H1 (cell line): ENCODE measurements around the gene ENKD1. TPM values are rescaled to one million over a fixed set of nuclear protein-coding genes. Genes with fewer than 3 reads are reported as not detected.

Experiments
- CTCF ChIA-PET: fragments of 300-600 bp; sonication (Branson Sonifier 250); formaldehyde crosslinking; loops from one replicate; lab custom pipeline; 2021; ENCODE audit not compliant: partially characterized antibody; lab: Charles Lee
- POLR2A ChIA-PET: fragments of 300-600 bp; sonication (Branson Sonifier 250); formaldehyde crosslinking; loops from one replicate; lab custom pipeline; 2021; ENCODE audit warnings: inconsistent platforms; ENCODE audit not compliant: partially characterized antibody; lab: Charles Lee
- DNase-seq, 2 experiments: peaks; one replicate each; pipeline versions ENCODE4 v3.0.0 to v3.0.0-alpha.2; 2010 to 2022; ENCODE audit warnings: low spot score in 2 of 2, low read depth in 1 of 2, mixed read lengths in 1 of 2
- FAIRE-seq: peaks from 2 replicates; lab custom pipeline; 2011; peaks lifted over from hg19 to GRCh38; lab: Jason Lieb, UNC
- H2AFZ ChIP-seq: 2 replicates; pipeline ENCODE4 v1.8.1; 2012; ENCODE audit warnings: low read length, inconsistent platforms
- H2AK5ac ChIP-seq: 2 replicates; pipeline ENCODE4 v1.6.1; 2013; ENCODE audit warnings: low read depth, low read length
- H2BK120ac ChIP-seq: replicated peaks from 2 replicates; pipeline ENCODE3; 2013; ENCODE audit warnings: low read depth, low read length, inconsistent platforms
- H2BK12ac ChIP-seq: 2 replicates; pipeline ENCODE4 v1.6.1; 2013; ENCODE audit warnings: low read depth, low read length
- H2BK15ac ChIP-seq: 2 replicates; pipeline ENCODE4 v1.6.1; 2013; ENCODE audit warnings: low read length
- H2BK20ac ChIP-seq: 2 replicates; pipeline ENCODE4 v1.6.1; 2013; ENCODE audit warnings: low read length
- H2BK5ac ChIP-seq: 2 replicates; pipeline ENCODE4 v1.6.1; 2013; ENCODE audit warnings: low read depth, low read length
- H3K14ac ChIP-seq: 2 replicates; pipeline ENCODE4 v1.6.1; 2013; ENCODE audit warnings: inconsistent platforms; ENCODE audit not compliant: insufficient read length
- H3K18ac ChIP-seq: 2 replicates; pipeline ENCODE4 v1.6.1; 2013; ENCODE audit warnings: low read length; ENCODE audit errors: extremely low read depth
- H3K23ac ChIP-seq: 2 replicates; pipeline ENCODE4 v1.6.1; 2013; ENCODE audit warnings: inconsistent platforms; ENCODE audit not compliant: insufficient read length
- H3K23me2 ChIP-seq: 2 replicates; pipeline ENCODE4 v1.6.1; 2013; ENCODE audit warnings: low read depth, low read length
- H3K27ac ChIP-seq: 2 replicates; pipeline ENCODE4 v1.6.1; 2011; ENCODE audit warnings: low read depth, low read length, inconsistent platforms
- H3K27me3 ChIP-seq, 4 experiments: replicated peaks in 1 of 4; 1 replicate in 1 of 4; 2 replicates in 3 of 4; pipeline versions ENCODE4 v1.6.1 to v1.8.1; 2011 to 2013; ENCODE audit warnings: low read length in 3 of 4, mild to moderate bottlenecking in 3 of 4, inconsistent platforms in 2 of 4, mixed read lengths in 2 of 4, moderate library complexity in 1 of 4; ENCODE audit not compliant: control insufficient read depth in 3 of 4, insufficient read depth in 3 of 4; ENCODE audit errors: extremely low read depth in 1 of 4
- H3K36me3 ChIP-seq, 4 experiments: 2 replicates each; pipeline versions ENCODE4 v1.6.1 to v1.8.1; 2011 to 2013; ENCODE audit warnings: mild to moderate bottlenecking in 4 of 4, low read length in 3 of 4, moderate library complexity in 2 of 4, control low read depth in 1 of 4, inconsistent platforms in 1 of 4; ENCODE audit not compliant: insufficient read depth in 4 of 4, control insufficient read depth in 2 of 4
- H3K4ac ChIP-seq: replicated peaks from 2 replicates; pipeline ENCODE3; 2013; ENCODE audit warnings: low read length, low read depth, mixed read lengths, inconsistent platforms; ENCODE audit not compliant: insufficient read length
- H3K4me1 ChIP-seq, 4 experiments: replicated peaks in 1 of 4; 1 replicate in 1 of 4; 2 replicates in 3 of 4; pipeline versions ENCODE4 v1.6.1 to v1.8.1; 2011 to 2013; ENCODE audit warnings: low read length in 3 of 4, inconsistent platforms in 2 of 4, mixed read lengths in 1 of 4; ENCODE audit not compliant: insufficient read depth in 4 of 4, control insufficient read depth in 3 of 4
- H3K4me2 ChIP-seq, 2 experiments: 2 replicates each; pipeline versions ENCODE4 v1.6.1 to v1.8.1; 2011 to 2013; ENCODE audit warnings: low read depth in 2 of 2, low read length in 2 of 2, control low read depth in 1 of 2, inconsistent platforms in 1 of 2, mild to moderate bottlenecking in 1 of 2; ENCODE audit not compliant: insufficient read depth in 1 of 2
- H3K4me3 ChIP-seq, 4 experiments: fragments of 200-600, 300-600 bp in 1 of 4; sonication (generic), shearing (Covaris generic), sonication (Bioruptor Twin) in 1 of 4; 2 replicates each; pipeline versions ENCODE4 v1.5.1 to v1.8.1; 2011 to 2016; ENCODE audit warnings: low read length in 4 of 4, low read depth in 3 of 4, control low read depth in 2 of 4, inconsistent platforms in 2 of 4, mild to moderate bottlenecking in 2 of 4, mixed read lengths in 1 of 4, moderate library complexity in 1 of 4; ENCODE audit not compliant: insufficient read depth in 2 of 4; ENCODE audit errors: extremely low read depth in 1 of 4
- H3K56ac ChIP-seq: replicated peaks from 2 replicates; pipeline ENCODE3; 2013; ENCODE audit warnings: low read depth, mild to moderate bottlenecking, mixed read lengths, low read length, inconsistent platforms; ENCODE audit not compliant: insufficient read length
- H3K79me1 ChIP-seq: 2 replicates; pipeline ENCODE4 v1.6.1; 2013; ENCODE audit warnings: low read depth, low read length, control low read depth
- H3K79me2 ChIP-seq, 2 experiments: 2 replicates each; pipeline versions ENCODE4 v1.6.1 to v1.8.1; 2012 to 2013; ENCODE audit warnings: low read length in 2 of 2, mild to moderate bottlenecking in 2 of 2, inconsistent platforms in 1 of 2; ENCODE audit not compliant: insufficient read depth in 2 of 2, control insufficient read depth in 1 of 2
- H3K9ac ChIP-seq, 4 experiments: replicated peaks in 1 of 4; 1 replicate in 1 of 4; 2 replicates in 3 of 4; pipeline versions ENCODE4 v1.6.1 to v1.8.1; 2011 to 2013; ENCODE audit warnings: low read depth in 3 of 4, low read length in 3 of 4, control low read depth in 2 of 4, mild to moderate bottlenecking in 2 of 4, moderate library complexity in 2 of 4, inconsistent platforms in 1 of 4; ENCODE audit errors: extremely low read depth in 1 of 4
- H3K9me3 ChIP-seq, 2 experiments: 2 replicates each; pipeline versions ENCODE4 v1.6.1 to v1.8.1; 2012 to 2013; ENCODE audit warnings: mild to moderate bottlenecking in 2 of 2, moderate library complexity in 2 of 2, control low read depth in 1 of 2, inconsistent platforms in 1 of 2, low read depth in 1 of 2, low read length in 1 of 2, mixed read lengths in 1 of 2; ENCODE audit not compliant: insufficient read depth in 2 of 2
- H4K20me1 ChIP-seq, 2 experiments: replicated peaks in 1 of 2; 2 replicates each; pipeline versions ENCODE3 to v1.8.1; 2011 to 2013; ENCODE audit warnings: inconsistent platforms in 2 of 2, low read length in 2 of 2, mild to moderate bottlenecking in 1 of 2; ENCODE audit not compliant: insufficient read depth in 2 of 2, control insufficient read depth in 1 of 2
- H4K5ac ChIP-seq: 2 replicates; pipeline ENCODE4 v1.6.1; 2013; ENCODE audit warnings: low read length, low read depth, mixed read lengths, inconsistent platforms; ENCODE audit not compliant: insufficient read length
- H4K8ac ChIP-seq: 2 replicates; pipeline ENCODE4 v1.8.0; 2013; ENCODE audit warnings: mild to moderate bottlenecking, moderate library complexity, low read length, inconsistent platforms; ENCODE audit not compliant: insufficient read depth; ENCODE audit errors: extremely low read depth
- H4K91ac ChIP-seq: replicated peaks from 2 replicates; pipeline ENCODE3; 2013; ENCODE audit warnings: low read length, mixed read lengths, inconsistent platforms; ENCODE audit not compliant: insufficient read length
- CBX8 ChIP-seq: fragments of 300-800, 300-1000 bp; sonication (generic); IDR thresholded peaks from 2 replicates; pipeline ENCODE4 v1.7.1; 2016; ENCODE audit warnings: low read depth, low read length, borderline replicate concordance
- CHD1 ChIP-seq: IDR thresholded peaks from 2 replicates; pipeline ENCODE4 v1.6.1; 2012; ENCODE audit warnings: low read depth, low read length, improper control_type of control experiment
- HDAC2 ChIP-seq, 2 experiments: fragments of 300-600 bp in 1 of 2; sonication (generic) in 1 of 2; IDR thresholded peaks; 2 replicates each; pipeline ENCODE4 v1.6.1; 2011 to 2012; ENCODE audit warnings: low read depth in 2 of 2, low read length in 2 of 2, mild to moderate bottlenecking in 2 of 2, moderate library complexity in 2 of 2, borderline replicate concordance in 1 of 2, inconsistent platforms in 1 of 2
- SIX5 ChIP-seq: IDR thresholded peaks from 2 replicates; pipeline ENCODE4 v1.6.1; 2011; ENCODE audit warnings: mild to moderate bottlenecking, low read depth, low read length
- SRF ChIP-seq: IDR thresholded peaks from 2 replicates; pipeline ENCODE4 v1.6.1; 2011; ENCODE audit warnings: mild to moderate bottlenecking, low read depth, low read length, moderate library complexity
- TAF7 ChIP-seq: optimal IDR thresholded peaks from 2 replicates; pipeline ENCODE3; 2011; ENCODE audit warnings: low read depth, mild to moderate bottlenecking, inconsistent platforms, low read length, moderate library complexity, borderline replicate concordance
- WGBS, 2 experiments: shearing (Covaris generic) in 1 of 2; methylation state at CpG; one replicate each; pipeline versions ENCODE4 v1.1.6 to v1.1.7; 2013 to 2015; ENCODE audit warnings: low lambda C conversion rate in 2 of 2, mixed read lengths in 2 of 2, inconsistent platforms in 1 of 2, low coverage in 1 of 2, missing lambda C conversion rate in 1 of 2; ENCODE audit not compliant: insufficient replicate concordance in 2 of 2, insufficient coverage in 1 of 2, insufficient read length in 1 of 2; ENCODE audit errors: extremely low coverage in 1 of 2, missing lambda C conversion rate in 1 of 2; 5-methylcytosine and 5-hydroxymethylcytosine counted together
- polyA plus RNA-seq, 7 experiments: library from polyadenylated mRNA; depleted of rRNA in 3 of 7; stranded (reverse) in 5 of 7; unstranded in 2 of 7; fragments of >200 nt in 5 of 7; fragments of 200-250 nt in 2 of 7; gene quantifications; 1 replicate in 5 of 7; 2 replicates in 1 of 7; 4 replicates in 1 of 7; pipeline versions ENCODE4 v1.2.1 to v1.2.3, GENCODE V29; 2011 to 2013; ENCODE audit warnings: missing spikeins in 2 of 7, mixed read lengths in 2 of 7
- total RNA-seq: library from RNA; stranded (reverse); fragmentation: NEBNext Ultra II Directional; extraction: Animal tissue kit (Norgen Biotek cat#: 25700); gene quantifications from 2 replicates; pipeline ENCODE4 v1.2.1, GENCODE V29; 2021

The ENKD1 gene
- total and polyA plus RNA-seq, 2 of the 8 experiments (the other 6 are each of a cell fraction or from before 2014, with no cell fraction given): 12.9 to 16.1 TPM

DNA sequence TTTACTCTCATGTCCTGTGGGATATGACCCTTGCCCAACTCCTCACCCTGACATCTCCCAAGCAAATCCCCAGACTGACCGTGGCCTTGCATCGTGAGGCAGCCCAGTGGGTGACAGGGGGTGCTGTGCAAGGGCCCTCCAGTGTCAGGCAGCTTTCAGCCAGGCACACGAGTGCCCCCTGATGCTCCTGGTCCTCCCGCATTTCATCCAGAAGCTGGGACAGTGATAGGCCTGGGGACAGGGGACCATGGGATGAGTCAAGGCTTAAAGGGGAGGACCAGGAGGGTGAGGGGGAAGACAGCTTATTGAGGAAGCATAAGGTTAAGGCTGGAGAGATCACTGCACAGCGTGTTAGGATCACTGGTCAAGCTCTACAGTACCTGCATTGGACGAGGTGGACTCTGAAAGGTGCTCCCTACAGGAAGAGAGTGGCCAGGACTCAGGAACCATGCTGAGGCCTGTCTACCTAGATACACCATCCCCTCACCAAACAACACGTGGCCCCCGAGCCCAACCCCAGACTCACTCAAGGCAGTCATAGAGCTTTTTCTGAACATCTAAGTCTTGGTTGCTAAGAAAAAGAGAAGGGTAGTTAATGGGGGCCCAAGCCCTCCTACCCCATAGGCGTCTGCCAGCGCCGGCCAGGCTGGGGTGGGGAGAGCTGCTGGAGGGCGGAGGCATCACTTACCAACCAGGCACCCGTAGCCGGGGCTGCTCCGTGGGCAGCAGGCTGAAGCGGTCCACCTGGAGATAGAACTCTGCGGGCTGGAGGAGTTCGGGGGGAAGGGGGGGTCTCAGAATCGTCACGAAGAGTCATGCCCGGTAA, 7.5 kb downstream of the ENKD1 start:
- no peaks in the 10 kb centered on the region for H3K79me2 ChIP-seq
- H4K8ac ChIP-seq: no peak overlapping the region; the same call in 1 of the 2 replicates
- H3K4me3 ChIP-seq: peak overlapping the region; percentile 86 to 98 (median 89)
- no peak overlapping the region for H2BK15ac ChIP-seq
- H3K9ac ChIP-seq: peak overlapping the region in 3 of 4 experiments; percentile 58 to 88 (median 71); a peak in 4 of 7 replicates
- H3K9me3 ChIP-seq: no peaks in the 10 kb centered on the region
- FAIRE-seq: no peak
- H3K23ac ChIP-seq: no peak overlapping the region
- H4K20me1 ChIP-seq: peaks cover 5 to 6% of the 10 kb centered on the region in 2 experiments
- H2AFZ ChIP-seq: no peak overlapping the region
- no peak overlapping the region for H3K56ac ChIP-seq
- 48% methylated on average over 21 of the region's 21 CpGs; no CpG with 5 or more reads in 1 of the 2 experiments for WGBS, 2 experiments
- POLR2A ChIA-PET: interaction anchor here (0.5 to 2.8 kb wide), 5 partner anchors 95 to 209 kb away, joined by 3 to 12 read pairs (median 3); partner anchors contain the start of gene CTCF
- no peak overlapping the region for H2BK20ac ChIP-seq
- H2BK12ac ChIP-seq: no peak overlapping the region
- peaks cover 0 to 5% (median 4%) of the 10 kb centered on the region in 4 experiments; a peak in 3 of 7 replicates for H3K27me3 ChIP-seq
- no peak overlapping the region for H3K14ac ChIP-seq
- H3K4me1 ChIP-seq: peaks cover 0 to 18% (median 11%) of the 10 kb centered on the region in 4 experiments; a peak in 5 of 7 replicates
- CTCF ChIA-PET: interaction anchor here (0.6 to 13.7 kb wide), 8 partner anchors 9 to 145 kb away, joined by 3 to 202 read pairs (median 10); partner anchors contain the start of genes CARMIL2 and RIPOR1
- no peak for TF ChIP-seq HDAC2 (IDR thresholded peaks at IDR 0.05; ENCODE audit: borderline replicate concordance in 1 of 2, low read depth in 2 of 2, low read length in 2 of 2)
- no peak for TF ChIP-seq SRF
- TF ChIP-seq CHD1: no peak
- TF ChIP-seq TAF7: no peak
- no peak for TF ChIP-seq SIX5
- no peak for TF ChIP-seq CBX8
- TF ChIP-seq, all 59 proteins: peak for 0
- Histone ChIP-seq H4K5ac (no peak overlapping the region), H2BK120ac (no peak overlapping the region), H3K27ac (no peak overlapping the region), H3K36me3 (peaks cover 0 to 4% (median 2%) of the 10 kb centered on the region in 4 experiments; a peak in 1 of 8 replicates), H2BK5ac (no peak overlapping the region), H4K91ac (no peak overlapping the region), H3K18ac (no peak overlapping the region; the same call in 1 of the 2 replicates), H3K79me1 (no peaks in the 10 kb centered on the region; the same call in 1 of the 2 replicates), H2AK5ac (no peak overlapping the region), H3K4ac (no peak overlapping the region), H3K23me2 (peaks cover 16% of the 10 kb centered on the region), H3K4me2 (peak overlapping the region; percentile 73 to 99)
- DNase-seq: no peak
